GM19023 (cell line): ENCODE data around the gene RHNO1.
"Not testable (repeated sequence)": the region's sequence is repeated elsewhere in the genome, so short reads cannot be mapped to it uniquely, and the experiment has no call there.

Experiments
- ATAC-seq: cut with Tn5 transposase; IDR thresholded peaks from one replicate; pipeline ENCODE4 v1.9.1; 2021; ENCODE audit warnings: mild to moderate bottlenecking, moderate library complexity; ENCODE audit not compliant: unreplicated experiment

Gene RHNO1

DNA sequence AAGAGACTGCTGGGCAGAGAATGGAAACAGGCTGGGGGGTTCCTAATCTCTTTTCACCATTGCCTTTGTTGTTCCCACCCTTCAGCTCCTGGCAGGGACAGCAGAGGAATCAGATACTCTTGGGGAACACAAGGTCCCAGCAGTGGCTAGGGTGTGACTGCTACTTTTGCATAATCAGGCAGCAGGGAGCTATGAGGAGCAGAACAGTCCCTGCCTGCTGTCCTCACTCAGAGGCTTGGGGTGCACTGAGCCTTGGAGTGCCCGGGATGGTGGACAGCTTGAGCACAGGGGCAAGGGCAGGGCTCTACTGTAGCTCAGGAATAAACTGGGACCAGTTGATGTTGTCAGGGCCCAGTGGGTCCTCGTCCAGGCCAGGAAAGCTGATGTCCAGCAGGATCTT, 18.7 kb upstream of the RHNO1 start:
- ATAC-seq: no peak

DNA sequence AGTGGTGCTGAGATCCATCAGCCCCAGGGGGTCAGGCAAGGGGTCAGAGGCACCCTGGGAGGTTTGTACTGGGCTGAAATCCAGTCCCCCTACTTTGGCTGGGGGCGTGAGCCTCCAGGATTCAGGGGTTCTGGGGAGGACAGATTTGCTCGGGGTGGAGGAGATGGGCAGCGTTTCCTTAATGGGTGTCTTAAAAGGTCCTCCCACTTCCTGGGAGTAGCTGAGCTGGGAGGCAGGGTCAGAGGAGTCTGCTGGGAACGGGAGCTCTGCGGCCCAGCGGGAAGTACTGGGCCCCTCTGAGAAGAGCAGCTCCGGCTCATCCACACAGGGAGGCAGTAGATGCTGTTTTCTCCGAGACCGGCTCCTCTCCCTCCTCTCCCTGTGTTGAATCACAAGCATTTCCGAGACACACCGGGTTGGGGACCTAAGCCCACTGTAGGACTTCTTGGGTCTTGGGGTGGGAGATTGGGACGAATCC, 18.0 kb upstream of the RHNO1 start:
- ATAC-seq: no peak

- no peak for ATAC-seq
Observed at GRCh38 chr12:2860170-2860569, 16.9 kb upstream of the RHNO1 start.

GRCh38 chr12:2862876-2863275, 14.1 kb upstream of the RHNO1 start:
- ATAC-seq: no peak

GRCh38 chr12:2863402-2863801, 13.6 kb upstream of the RHNO1 start:
- not testable (repeated sequence) for ATAC-seq

- ATAC-seq: no peak
Observed at GRCh38 chr12:2864198-2864597, 12.8 kb upstream of the RHNO1 start.

GRCh38 chr12:2868986-2869632, 7.9 kb upstream of the RHNO1 start:
- not testable (repeated sequence) for ATAC-seq

GRCh38 chr12:2876431-2877046, 484 bp upstream of the RHNO1 start:
- peak; percentile 47 for ATAC-seq

GRCh38 chr12:2877953-2878732, 1.1 kb downstream of the RHNO1 start:
- no peak for ATAC-seq

GRCh38 chr12:2879853-2880252, 2.8 kb downstream of the RHNO1 start:
- no peak for ATAC-seq

GRCh38 chr12:2884810-2885209, 7.8 kb downstream of the RHNO1 start:
- ATAC-seq: no peak

- ATAC-seq: no peak
Observed at GRCh38 chr12:2886768-2887450, 9.9 kb downstream of the RHNO1 start.

GRCh38 chr12:2890001-2890387, 13.0 kb downstream of the RHNO1 start:
- no peak for ATAC-seq

DNA sequence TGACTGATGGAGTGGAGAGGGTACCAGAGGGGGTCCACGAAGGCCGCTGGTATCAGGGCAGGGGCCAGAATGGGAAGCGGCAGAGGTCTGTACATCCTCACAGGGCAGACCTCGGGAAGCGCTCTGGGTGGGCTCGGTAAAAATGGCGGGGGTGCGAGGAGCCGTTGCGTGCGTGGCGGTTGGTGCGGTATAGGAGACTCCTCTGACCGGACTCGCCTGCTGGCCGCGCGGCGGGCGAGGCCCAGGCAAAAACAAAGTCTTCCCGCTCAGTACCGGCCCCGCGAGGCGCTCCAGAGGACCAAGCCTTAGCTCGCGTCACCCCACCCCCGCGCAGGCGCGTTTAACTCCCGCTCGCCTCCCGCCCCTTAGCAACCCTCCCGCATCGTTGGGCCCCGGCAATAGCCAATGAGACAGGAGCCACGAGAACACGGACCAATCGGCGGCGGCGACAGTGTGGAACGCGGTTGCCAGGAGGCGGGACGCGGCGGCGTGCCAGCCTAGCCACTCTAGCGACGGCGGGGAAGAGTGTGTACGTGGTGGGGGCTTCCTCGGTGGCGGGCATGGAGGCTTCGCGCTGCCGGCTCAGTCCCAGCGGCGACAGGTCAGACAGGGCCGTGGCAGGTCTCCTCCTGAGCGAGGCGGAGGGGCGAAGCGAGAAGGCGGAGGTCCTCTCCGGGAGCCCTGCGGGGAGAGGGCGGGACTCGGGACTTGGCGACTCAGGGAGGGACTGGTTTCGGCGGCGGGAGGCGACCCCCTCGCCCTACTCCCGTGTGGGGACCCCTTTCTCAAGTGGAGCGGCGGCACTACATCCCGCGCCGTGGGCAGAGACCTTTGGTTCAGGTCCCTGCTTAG, 13.6 kb downstream of the RHNO1 start, which contains the start of gene TULP3:
Gene TULP3, plus strand, starts transcription at position 504 of the 852 bp plus-strand sequence. Its CDS starts 57 bp downstream, at position 561.
- ATAC-seq: peak; percentile 99

GRCh38 chr12:2891240-2892053, 14.4 kb downstream of the RHNO1 start:
- no peak for ATAC-seq

- no peak for ATAC-seq
Observed at GRCh38 chr12:2892246-2892645, 15.2 kb downstream of the RHNO1 start.

- ATAC-seq: no peak
Observed at GRCh38 chr12:2893007-2893406, 16.0 kb downstream of the RHNO1 start.

- no peak for ATAC-seq
Observed at GRCh38 chr12:2895051-2895451, 18.0 kb downstream of the RHNO1 start.

DNA sequence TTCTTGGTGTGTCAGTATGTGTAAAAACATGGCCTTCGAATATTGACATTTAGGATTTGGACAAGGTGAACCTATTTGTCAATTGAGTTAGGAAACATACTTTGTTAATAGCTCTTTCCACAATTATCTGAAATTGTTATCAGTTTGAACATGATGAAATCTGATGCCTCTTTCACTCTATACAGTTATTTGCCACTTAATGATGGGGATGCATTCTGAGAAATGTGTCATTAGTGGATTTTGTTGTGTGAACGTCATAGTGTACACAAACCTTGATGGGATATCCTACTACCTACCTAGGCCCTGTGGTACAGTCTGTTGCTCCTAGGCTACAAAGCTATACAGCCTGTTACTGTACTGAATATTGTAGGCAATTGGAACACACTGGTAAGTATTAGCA, 18.5 kb downstream of the RHNO1 start:
- ATAC-seq: no peak
